PC-9 (cell line): ENCODE data around the gene ADAMTS4.

ENCODE experiments used
- EZH2 ChIP-seq: fragments of 200-600 bp; sonication (generic); IDR thresholded peaks from 2 replicates; pipeline ENCODE4 v1.8.0; 2017; ENCODE audit warnings: antibody characterized with exemption, low read depth
- TF ChIP-seq, protein P1 (sequence below): fragments of 200-600 bp; sonication (generic); conservative IDR thresholded peaks from 2 replicates; pipeline ENCODE4 v1.6.1; 2017; ENCODE audit warnings: mixed run types, antibody characterized with exemption, mild to moderate bottlenecking, moderate library complexity

- TF ChIP-seq EZH2, result no peak
- TF ChIP-seq, protein P1, sequence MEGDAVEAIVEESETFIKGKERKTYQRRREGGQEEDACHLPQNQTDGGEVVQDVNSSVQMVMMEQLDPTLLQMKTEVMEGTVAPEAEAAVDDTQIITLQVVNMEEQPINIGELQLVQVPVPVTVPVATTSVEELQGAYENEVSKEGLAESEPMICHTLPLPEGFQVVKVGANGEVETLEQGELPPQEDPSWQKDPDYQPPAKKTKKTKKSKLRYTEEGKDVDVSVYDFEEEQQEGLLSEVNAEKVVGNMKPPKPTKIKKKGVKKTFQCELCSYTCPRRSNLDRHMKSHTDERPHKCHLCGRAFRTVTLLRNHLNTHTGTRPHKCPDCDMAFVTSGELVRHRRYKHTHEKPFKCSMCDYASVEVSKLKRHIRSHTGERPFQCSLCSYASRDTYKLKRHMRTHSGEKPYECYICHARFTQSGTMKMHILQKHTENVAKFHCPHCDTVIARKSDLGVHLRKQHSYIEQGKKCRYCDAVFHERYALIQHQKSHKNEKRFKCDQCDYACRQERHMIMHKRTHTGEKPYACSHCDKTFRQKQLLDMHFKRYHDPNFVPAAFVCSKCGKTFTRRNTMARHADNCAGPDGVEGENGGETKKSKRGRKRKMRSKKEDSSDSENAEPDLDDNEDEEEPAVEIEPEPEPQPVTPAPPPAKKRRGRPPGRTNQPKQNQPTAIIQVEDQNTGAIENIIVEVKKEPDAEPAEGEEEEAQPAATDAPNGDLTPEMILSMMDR, result no peak
Observed at GRCh38 chr1:161200992-161201835, 2.4 kb upstream of the ADAMTS4 start.
